K562 (cell line): ENCODE results near the gene NELL1.

Experiments used
- CREB1 ChIP-seq, 2 experiments: sonication (generic) in 1 of 2; formaldehyde crosslinking in 1 of 2; IDR thresholded peaks; 2 replicates each; pipeline versions ENCODE4 v1.6.1 to v1.8.0; 2012 to 2022; ENCODE audit warnings: inconsistent platforms in 1 of 2, mild to moderate bottlenecking in 1 of 2, missing genetic modification reagents in 1 of 2, moderate library complexity in 1 of 2
- EZH2 ChIP-seq: IDR thresholded peaks from 2 replicates; pipeline ENCODE4 v1.6.1; 2012; ENCODE audit warnings: low read depth, mild to moderate bottlenecking, inconsistent platforms, low read length, borderline replicate concordance
- GATA2 ChIP-seq: sonication (generic); formaldehyde crosslinking; IDR thresholded peaks from 2 replicates; pipeline ENCODE4 v1.4.0; 2020; ENCODE audit warnings: mild to moderate bottlenecking, missing genetic modification reagents
- MTA2 ChIP-seq: fragments of 450-650 bp; IDR thresholded peaks from 2 replicates; pipeline ENCODE4 v1.6.1; 2016; ENCODE audit warnings: low read depth
- NFIX ChIP-seq: fragments of 250-450 bp; sonication (Bioruptor Pico); IDR thresholded peaks from 2 replicates; pipeline ENCODE4 v1.4.0; 2020; ENCODE audit warnings: low read depth, mild to moderate bottlenecking, moderate library complexity
- NFYB ChIP-seq: IDR thresholded peaks from 2 replicates; pipeline ENCODE4 v1.6.1; 2011; ENCODE audit warnings: mild to moderate bottlenecking, moderate library complexity; ENCODE audit not compliant: insufficient read length; ENCODE audit errors: extremely low read depth
- PCBP2 ChIP-seq: fragments of 200-400 bp; formaldehyde crosslinking; IDR thresholded peaks from 2 replicates; pipeline ENCODE4 v1.6.1; 2018; ENCODE audit warnings: low read length, low read depth, mild to moderate bottlenecking, moderate library complexity; ENCODE audit not compliant: poor library complexity, severe bottlenecking
- ZNF121 ChIP-seq: sonication (generic); formaldehyde crosslinking; conservative IDR thresholded peaks from 2 replicates; pipeline ENCODE4 v1.8.0; 2022; ENCODE audit warnings: missing genetic modification reagents
- ZNF76 ChIP-seq: fragments of 250-450 bp; sonication (Bioruptor Pico); IDR thresholded peaks from 2 replicates; pipeline ENCODE4 v1.4.0; 2020; ENCODE audit warnings: mild to moderate bottlenecking, moderate library complexity, borderline replicate concordance
- TF ChIP-seq, protein P1 (sequence below): fragments of 250-450 bp; sonication (Bioruptor Pico); IDR thresholded peaks from 2 replicates; pipeline ENCODE4 v1.8.0; 2022; ENCODE audit warnings: inconsistent platforms, mild to moderate bottlenecking, moderate library complexity, borderline replicate concordance
- TF ChIP-seq, protein P2 (sequence below), 2 experiments: fragments of 450-650 bp in 1 of 2; sonication (generic) in 1 of 2; formaldehyde crosslinking in 1 of 2; IDR thresholded peaks in 1 of 2; conservative IDR thresholded peaks in 1 of 2; 2 replicates each; pipeline versions ENCODE4 v1.6.1 to v1.8.1; 2016 to 2023; ENCODE audit warnings: mild to moderate bottlenecking in 2 of 2, moderate library complexity in 2 of 2, inconsistent platforms in 1 of 2, missing genetic modification reagents in 1 of 2

- TF ChIP-seq GATA2 (CRISPR knock-in tag) = no peak
- TF ChIP-seq EZH2 = no peak
- TF ChIP-seq, protein P1, sequence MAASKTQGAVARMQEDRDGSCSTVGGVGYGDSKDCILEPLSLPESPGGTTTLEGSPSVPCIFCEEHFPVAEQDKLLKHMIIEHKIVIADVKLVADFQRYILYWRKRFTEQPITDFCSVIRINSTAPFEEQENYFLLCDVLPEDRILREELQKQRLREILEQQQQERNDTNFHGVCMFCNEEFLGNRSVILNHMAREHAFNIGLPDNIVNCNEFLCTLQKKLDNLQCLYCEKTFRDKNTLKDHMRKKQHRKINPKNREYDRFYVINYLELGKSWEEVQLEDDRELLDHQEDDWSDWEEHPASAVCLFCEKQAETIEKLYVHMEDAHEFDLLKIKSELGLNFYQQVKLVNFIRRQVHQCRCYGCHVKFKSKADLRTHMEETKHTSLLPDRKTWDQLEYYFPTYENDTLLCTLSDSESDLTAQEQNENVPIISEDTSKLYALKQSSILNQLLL = no peak
- TF ChIP-seq ZNF76 (CRISPR knock-in tag) = no peak
- no peak for TF ChIP-seq NFYB
- TF ChIP-seq, protein P2, sequence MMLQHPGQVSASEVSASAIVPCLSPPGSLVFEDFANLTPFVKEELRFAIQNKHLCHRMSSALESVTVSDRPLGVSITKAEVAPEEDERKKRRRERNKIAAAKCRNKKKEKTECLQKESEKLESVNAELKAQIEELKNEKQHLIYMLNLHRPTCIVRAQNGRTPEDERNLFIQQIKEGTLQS (IDR thresholded peaks at IDR 0.05) = no peak
- TF ChIP-seq, protein P2 (CRISPR knock-in tag; conservative IDR thresholded peaks at IDR 0.05) = no peak
- TF ChIP-seq ZNF121 (CRISPR knock-in tag) = no peak
- no peak for TF ChIP-seq CREB1 (IDR thresholded peaks at IDR 0.05)
- no peak for TF ChIP-seq CREB1 (CRISPR knock-in tag; IDR thresholded peaks at IDR 0.05)
- no peak for TF ChIP-seq MTA2
- no peak for TF ChIP-seq PCBP2
- no peak for TF ChIP-seq NFIX
Measured at GRCh38 chr11:21427726-21428125, 758.3 kb downstream of the NELL1 start.
